ENCODE results near the gene BOLA1.
"Not testable (repeated sequence)": the region's sequence is repeated elsewhere in the genome, so short reads cannot be mapped to it uniquely, and the experiment has no call there.

The BOLA1 gene

GRCh38 chr1:149899460-149900284, at the start of gene BOLA1:
TSS of gene BOLA1 (plus strand) at chr1:149899568. CDS start at chr1:149900060, 492 bp downstream.
- peak; percentile 82 for DNase-seq

GRCh38 chr1:149849947-149850360, 49.4 kb upstream of the BOLA1 start:
- no peak for DNase-seq

- DNase-seq, result not testable (repeated sequence)
Measured at GRCh38 chr1:149850732-149851345, 48.5 kb upstream of the BOLA1 start.

GRCh38 chr1:149851585-149852213, 47.7 kb upstream of the BOLA1 start:
- DNase-seq, result not testable (repeated sequence)

GRCh38 chr1:149852263-149852662, 47.1 kb upstream of the BOLA1 start:
- not testable (repeated sequence) for DNase-seq

- DNase-seq, result not testable (repeated sequence)
Measured at GRCh38 chr1:149860271-149860670, 39.1 kb upstream of the BOLA1 start.

- DNase-seq, result not testable (repeated sequence)
Measured at GRCh38 chr1:149860684-149861496, 38.5 kb upstream of the BOLA1 start.

- DNase-seq, result not testable (repeated sequence)
Measured at GRCh38 chr1:149861497-149862054, 37.8 kb upstream of the BOLA1 start.

GRCh38 chr1:149866887-149867286, 32.5 kb upstream of the BOLA1 start:
- not testable (repeated sequence) for DNase-seq

GRCh38 chr1:149873060-149873459, 26.3 kb upstream of the BOLA1 start:
- not testable (repeated sequence) for DNase-seq

- DNase-seq, result no peak
Measured at GRCh38 chr1:149877211-149877946, 22.0 kb upstream of the BOLA1 start.

GRCh38 chr1:149879556-149879955, 19.8 kb upstream of the BOLA1 start:
- DNase-seq, result no peak

GRCh38 chr1:149881876-149882275, 17.5 kb upstream of the BOLA1 start:
- DNase-seq, result no peak

GRCh38 chr1:149883598-149884247, 15.6 kb upstream of the BOLA1 start:
- DNase-seq, result no peak

GRCh38 chr1:149884433-149885338, 14.7 kb upstream of the BOLA1 start:
- DNase-seq, result no peak

GRCh38 chr1:149885339-149886120, 13.8 kb upstream of the BOLA1 start:
- DNase-seq, result peak; percentile 69

- not testable (repeated sequence) for DNase-seq
Measured at GRCh38 chr1:149886121-149886395, 13.3 kb upstream of the BOLA1 start.

GRCh38 chr1:149886396-149887195, 12.8 kb upstream of the BOLA1 start:
- DNase-seq, result peak; percentile 97

GRCh38 chr1:149887196-149887455, 12.2 kb upstream of the BOLA1 start:
- DNase-seq, result not testable (repeated sequence)

All from CD4-positive, alpha-beta T cell treated with Interleukin-15 for 1 hour (primary cell).